HEK293 (cell line): Measurements from ENCODE around the gene GPR89B.
"Not testable (repeated sequence)": the region's sequence is repeated elsewhere in the genome, so short reads cannot be mapped to it uniquely, and the experiment has no call there.

Experiments used
- CTCF ChIA-PET: fragments of 350-600 bp; formaldehyde crosslinking; extraction: SDS; loops from one replicate; lab custom pipeline; 2021; ENCODE audit warnings: antibody characterized with exemption; lab: Yijun Ruan, JAX
- POLR2A ChIA-PET: fragments of 300-600 bp; formaldehyde crosslinking; extraction: SDS; loops from one replicate; lab custom pipeline; 2020; ENCODE audit warnings: antibody characterized with exemption, inconsistent platforms; lab: Yijun Ruan, JAX
- H3K27ac ChIP-seq: fragments of 200-500 bp; sonication (Bioruptor generic); 2 replicates; pipeline ENCODE4 v1.5.1; 2014; ENCODE audit warnings: low read depth, low read length, control low read depth, inconsistent platforms; ENCODE audit errors: extremely low read depth
- H3K36me3 ChIP-seq, 2 experiments: fragments of 200-500 bp in 1 of 2; sonication (Bioruptor generic) in 1 of 2; 1 replicate in 1 of 2; 2 replicates in 1 of 2; pipeline ENCODE4 v1.5.1; 2014 to 2017; ENCODE audit warnings: inconsistent platforms in 2 of 2, low read length in 2 of 2; ENCODE audit not compliant: control insufficient read depth in 2 of 2, insufficient read depth in 1 of 2
- H3K4me1 ChIP-seq: fragments of 200-500 bp; sonication (Bioruptor generic); 2 replicates; pipeline ENCODE4 v1.5.1; 2014; ENCODE audit warnings: mild to moderate bottlenecking, low read length, inconsistent platforms; ENCODE audit not compliant: control insufficient read depth, insufficient read depth
- H3K4me3 ChIP-seq: 2 replicates; pipeline ENCODE4 v1.5.1; 2011; ENCODE audit warnings: low read depth, mild to moderate bottlenecking, control low read depth, low read length, moderate library complexity
- H3K9me3 ChIP-seq: fragments of 200-500 bp; sonication (Bioruptor generic); 2 replicates; pipeline ENCODE4 v1.5.1; 2014; ENCODE audit warnings: low read depth, low read length, inconsistent platforms; ENCODE audit not compliant: control insufficient read depth, insufficient read depth
- GLIS2 ChIP-seq: fragments of 450-650 bp; formaldehyde crosslinking; IDR thresholded peaks from 2 replicates; pipeline ENCODE4 v1.5.1; 2016; ENCODE audit warnings: missing biosample characterization, missing genetic modification characterization
- IKZF3 ChIP-seq: fragments of 450-650 bp; IDR thresholded peaks from 2 replicates; pipeline ENCODE4 v1.5.0; 2018; ENCODE audit warnings: missing biosample characterization, mild to moderate bottlenecking, missing genetic modification characterization, moderate library complexity
- KLF10 ChIP-seq: fragments of 450-650 bp; IDR thresholded peaks from 2 replicates; pipeline ENCODE4 v1.5.1; 2018; ENCODE audit warnings: missing biosample characterization, mild to moderate bottlenecking, missing genetic modification characterization
- PATZ1 ChIP-seq: fragments of 450-650 bp; formaldehyde crosslinking; IDR thresholded peaks from 2 replicates; pipeline ENCODE4 v1.5.1; 2016; ENCODE audit warnings: missing biosample characterization, missing genetic modification characterization
- REST ChIP-seq: fragments of 450-650 bp; formaldehyde crosslinking; IDR thresholded peaks from 2 replicates; pipeline ENCODE4 v1.5.1; 2016; ENCODE audit warnings: missing biosample characterization, missing genetic modification characterization
- SP2 ChIP-seq: fragments of 450-650 bp; formaldehyde crosslinking; IDR thresholded peaks from 2 replicates; pipeline ENCODE4 v1.5.1; 2016; ENCODE audit warnings: missing biosample characterization, missing genetic modification characterization
- SP3 ChIP-seq: fragments of 450-650 bp; formaldehyde crosslinking; IDR thresholded peaks from 2 replicates; pipeline ENCODE4 v1.5.1; 2016; ENCODE audit warnings: missing biosample characterization, missing genetic modification characterization
- SP7 ChIP-seq: fragments of 450-650 bp; formaldehyde crosslinking; IDR thresholded peaks from 2 replicates; pipeline ENCODE4 v1.5.1; 2016; ENCODE audit warnings: missing biosample characterization, missing genetic modification characterization
- TSHZ1 ChIP-seq: fragments of 450-650 bp; formaldehyde crosslinking; IDR thresholded peaks from 2 replicates; pipeline ENCODE4 v1.5.1; 2016; ENCODE audit warnings: missing biosample characterization, missing genetic modification characterization, borderline replicate concordance
- WT1 ChIP-seq: fragments of 450-650 bp; formaldehyde crosslinking; IDR thresholded peaks from 2 replicates; pipeline ENCODE4 v1.5.1; 2016; ENCODE audit warnings: missing biosample characterization, missing genetic modification characterization
- ZBTB17 ChIP-seq: fragments of 450-650 bp; formaldehyde crosslinking; IDR thresholded peaks from 2 replicates; pipeline ENCODE4 v1.5.1; 2016; ENCODE audit warnings: missing biosample characterization, missing genetic modification characterization
- ZBTB20 ChIP-seq: fragments of 450-650 bp; formaldehyde crosslinking; IDR thresholded peaks from 2 replicates; pipeline ENCODE4 v1.5.1; 2016; ENCODE audit warnings: missing biosample characterization, missing genetic modification characterization
- ZBTB8A ChIP-seq: fragments of 450-650 bp; formaldehyde crosslinking; IDR thresholded peaks from 2 replicates; pipeline ENCODE4 v1.5.1; 2016; ENCODE audit warnings: missing biosample characterization, missing genetic modification characterization
- ZFHX2 ChIP-seq: fragments of 450-650 bp; formaldehyde crosslinking; conservative IDR thresholded peaks from 2 replicates; pipeline ENCODE4 v1.5.1; 2016; ENCODE audit warnings: missing biosample characterization, missing genetic modification characterization
- ZFP37 ChIP-seq: fragments of 450-650 bp; formaldehyde crosslinking; IDR thresholded peaks from 2 replicates; pipeline ENCODE4 v1.5.1; 2016; ENCODE audit warnings: missing biosample characterization, missing genetic modification characterization
- ZFP69B ChIP-seq: fragments of 450-650 bp; formaldehyde crosslinking; IDR thresholded peaks from 2 replicates; pipeline ENCODE4 v1.5.1; 2016; ENCODE audit warnings: missing biosample characterization, missing genetic modification characterization
- ZNF10 ChIP-seq: fragments of 450-650 bp; formaldehyde crosslinking; IDR thresholded peaks from 2 replicates; pipeline ENCODE4 v1.5.1; 2017; ENCODE audit warnings: missing biosample characterization, missing genetic modification characterization
- ZNF18 ChIP-seq: fragments of 450-650 bp; formaldehyde crosslinking; IDR thresholded peaks from 2 replicates; pipeline ENCODE4 v1.5.1; 2016; ENCODE audit warnings: missing biosample characterization, missing genetic modification characterization
- ZNF2 ChIP-seq: fragments of 450-650 bp; formaldehyde crosslinking; IDR thresholded peaks from 2 replicates; pipeline ENCODE4 v1.5.1; 2016; ENCODE audit warnings: missing biosample characterization, missing genetic modification characterization
- ZNF391 ChIP-seq: fragments of 450-650 bp; formaldehyde crosslinking; IDR thresholded peaks from 2 replicates; pipeline ENCODE4 v1.5.1; 2016; ENCODE audit warnings: low read depth, missing biosample characterization, missing genetic modification characterization, borderline replicate concordance
- ZNF501 ChIP-seq: fragments of 450-650 bp; formaldehyde crosslinking; IDR thresholded peaks from 2 replicates; pipeline ENCODE4 v1.5.1; 2016; ENCODE audit warnings: missing biosample characterization, missing genetic modification characterization
- ZNF561 ChIP-seq: fragments of 450-650 bp; IDR thresholded peaks from 2 replicates; pipeline ENCODE4 v1.5.1; 2018; ENCODE audit warnings: missing biosample characterization, missing genetic modification characterization, borderline replicate concordance
- ZNF600 ChIP-seq: fragments of 450-650 bp; formaldehyde crosslinking; IDR thresholded peaks from 2 replicates; pipeline ENCODE4 v1.5.1; 2016; ENCODE audit warnings: missing biosample characterization, missing genetic modification characterization
- ZNF623 ChIP-seq: fragments of 450-650 bp; formaldehyde crosslinking; IDR thresholded peaks from 2 replicates; pipeline ENCODE4 v1.5.1; 2016; ENCODE audit warnings: missing biosample characterization, missing genetic modification characterization
- ZNF629 ChIP-seq: fragments of 450-650 bp; formaldehyde crosslinking; IDR thresholded peaks from 2 replicates; pipeline ENCODE4 v1.5.1; 2017; ENCODE audit warnings: missing biosample characterization, missing genetic modification characterization
- ZNF76 ChIP-seq: fragments of 450-650 bp; formaldehyde crosslinking; IDR thresholded peaks from 2 replicates; pipeline ENCODE4; 2016; ENCODE audit warnings: low read depth, missing biosample characterization, missing genetic modification characterization, borderline replicate concordance
- ZXDB ChIP-seq: fragments of 450-650 bp; formaldehyde crosslinking; IDR thresholded peaks from 2 replicates; pipeline ENCODE4 v1.5.1; 2016; ENCODE audit warnings: missing biosample characterization, missing genetic modification characterization

Gene GPR89B

GRCh38 chr1:147928236-147929132, at the start of gene GPR89B:
GPR89B (plus strand) TSS chr1:147928420; CDS start chr1:147928537, 117 bp downstream.
- H3K4me1 ChIP-seq, H3K27ac ChIP-seq, CTCF ChIA-PET, H3K36me3 ChIP-seq, H3K9me3 ChIP-seq, POLR2A ChIA-PET: not testable (repeated sequence)
- peak within 1 kb of the TSS; percentile 55 for H3K4me3 ChIP-seq
- TF ChIP-seq GLIS2 (tag by site-specific recombination) (peak; percentile 76), ZNF2 (tag by site-specific recombination) (peak; percentile 78), ZFP37 (peak; percentile 94), ZNF18 (tag by site-specific recombination) (peak; percentile 62; the same call in 1 of the 2 replicates), ZNF600 (peak; percentile 81), SP7 (peak; percentile 51; the same call in 1 of the 2 replicates), ZNF10 (peak; percentile 61; the same call in 1 of the 2 replicates), ZNF561 (0 out of 2 replicates have a peak, but pooled peaks have one; percentile 50), ZNF629 (tag by site-specific recombination) (peak; percentile 33; the same call in 1 of the 2 replicates), PATZ1 (peak; percentile 57; the same call in 1 of the 2 replicates), SP2 (tag by site-specific recombination) (peak; percentile 74), ZBTB8A (peak; percentile 34; the same call in 1 of the 2 replicates), ZNF76 (tag by site-specific recombination) (peak; percentile 21; the same call in 1 of the 2 replicates), ZFP69B (tag by site-specific recombination) (0 out of 2 replicates have a peak, but pooled peaks have one; percentile 44), REST (tag by site-specific recombination) (0 out of 2 replicates have a peak, but pooled peaks have one; percentile 40), WT1 (tag by site-specific recombination) (peak; percentile 25; the same call in 1 of the 2 replicates), ZNF501 (tag by site-specific recombination) (peak; percentile 88), ZFHX2 (tag by site-specific recombination) (0 out of 2 replicates have a peak, but pooled peaks have one; percentile 30), ZXDB (tag by site-specific recombination) (peak; percentile 41; the same call in 1 of the 2 replicates), ZNF391 (peak; percentile 81; the same call in 1 of the 2 replicates), TSHZ1 (tag by site-specific recombination) (0 out of 2 replicates have a peak, but pooled peaks have one; percentile 14), ZBTB17 (tag by site-specific recombination) (peak; percentile 92), KLF10 (peak; percentile 75), IKZF3 (tag by site-specific recombination) (peak; percentile 67; the same call in 1 of the 2 replicates), ZNF623 (0 out of 2 replicates have a peak, but pooled peaks have one; percentile 14), ZBTB20 (tag by site-specific recombination) (peak; percentile 64; the same call in 1 of the 2 replicates), SP3 (peak; percentile 44)
